Stomach smooth muscle (tissue), 2 donors: ENCODE measurements around the gene ARSG.

ENCODE experiments used
- H3K27ac ChIP-seq: one replicate; pipeline ENCODE4 v1.7.0; 2013; ENCODE audit warnings: mild to moderate bottlenecking, low read length, inconsistent platforms
- H3K27me3 ChIP-seq, 2 donors: one replicate each; pipeline ENCODE4 v1.7.0; 2013; ENCODE audit warnings: low read length in 2 of 2; ENCODE audit not compliant: insufficient read depth in 2 of 2, control insufficient read depth in 1 of 2
- H3K36me3 ChIP-seq, 2 donors: one replicate each; pipeline ENCODE4 v1.7.0; 2013; ENCODE audit warnings: low read length in 2 of 2; ENCODE audit not compliant: control insufficient read depth in 2 of 2, insufficient read depth in 2 of 2
- H3K4me1 ChIP-seq: one replicate; pipeline ENCODE4 v1.7.0; 2013; ENCODE audit warnings: low read length; ENCODE audit not compliant: control insufficient read depth, insufficient read depth
- H3K4me3 ChIP-seq, 2 donors: one replicate each; pipeline ENCODE4 v1.7.0; 2013; ENCODE audit warnings: low read length in 2 of 2
- H3K9ac ChIP-seq, 2 donors: one replicate each; pipeline ENCODE4 v1.7.0; 2013; ENCODE audit warnings: low read length in 2 of 2, mild to moderate bottlenecking in 1 of 2
- H3K9me3 ChIP-seq, 2 donors: one replicate each; pipeline ENCODE4 v1.7.0; 2013; ENCODE audit warnings: low read length in 2 of 2; ENCODE audit not compliant: control insufficient read depth in 2 of 2
- donor health status: healthy.
- donor health status: Pancreatic carcinoma.

ARSG gene

DNA sequence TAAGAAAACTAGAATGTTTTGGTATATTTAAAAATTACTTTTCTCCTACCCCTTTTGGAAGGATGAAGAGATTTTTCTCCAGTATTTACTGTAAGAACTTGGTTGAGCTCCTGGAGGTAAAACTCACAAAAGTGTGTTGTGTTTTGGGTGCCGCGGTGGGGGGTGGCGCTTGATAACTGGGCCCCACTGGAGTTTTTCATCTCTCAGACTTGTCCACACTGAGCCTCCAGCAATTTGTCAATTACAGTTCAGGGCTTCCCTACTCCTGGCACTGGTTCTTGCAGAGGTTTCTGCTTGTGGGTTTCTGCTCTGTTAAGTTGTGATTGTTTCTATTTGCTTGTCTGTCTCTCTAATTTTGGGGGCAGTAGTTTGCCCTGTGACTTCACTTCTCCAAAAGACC, 126.0 kb downstream of the ARSG start:
- Histone ChIP-seq H3K36me3 (peaks cover 0 to 3% of the 10 kb centered on the region in 2 donors), H3K4me1 (no peaks in the 10 kb centered on the region), H3K9ac (no peak overlapping the region), H3K9me3 (no peaks in the 10 kb centered on the region), H3K27ac (no peak overlapping the region), H3K27me3 (peaks cover 0 to 3% of the 10 kb centered on the region in 2 donors), H3K4me3 (no peak overlapping the region)

DNA sequence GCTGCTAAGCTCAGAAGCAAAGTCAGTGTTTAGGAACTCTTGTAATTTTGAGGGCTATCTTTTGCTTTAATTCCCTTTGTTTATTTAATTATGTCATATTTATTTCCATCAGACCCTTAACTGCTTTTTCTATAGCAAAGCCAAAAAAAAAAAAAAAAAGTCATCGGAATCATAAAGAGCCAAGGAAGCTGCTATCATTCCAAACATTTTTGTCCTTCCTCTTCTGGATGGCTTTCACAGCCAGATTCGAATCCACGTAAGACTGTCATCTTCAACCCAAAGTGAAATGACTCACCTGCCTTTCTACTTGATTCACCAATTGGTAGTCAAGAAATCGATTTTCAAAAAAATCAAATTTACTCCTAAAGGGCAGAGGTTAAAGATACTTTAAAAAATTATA, 127.6 kb downstream of the ARSG start:
- Histone ChIP-seq H3K9ac (no peak overlapping the region), H3K27me3 (peaks cover 0 to 3% of the 10 kb centered on the region in 2 donors), H3K4me1 (no peaks in the 10 kb centered on the region), H3K9me3 (no peaks in the 10 kb centered on the region), H3K27ac (no peak overlapping the region), H3K36me3 (peaks cover 6 to 9% of the 10 kb centered on the region in 2 donors), H3K4me3 (no peak overlapping the region)

DNA sequence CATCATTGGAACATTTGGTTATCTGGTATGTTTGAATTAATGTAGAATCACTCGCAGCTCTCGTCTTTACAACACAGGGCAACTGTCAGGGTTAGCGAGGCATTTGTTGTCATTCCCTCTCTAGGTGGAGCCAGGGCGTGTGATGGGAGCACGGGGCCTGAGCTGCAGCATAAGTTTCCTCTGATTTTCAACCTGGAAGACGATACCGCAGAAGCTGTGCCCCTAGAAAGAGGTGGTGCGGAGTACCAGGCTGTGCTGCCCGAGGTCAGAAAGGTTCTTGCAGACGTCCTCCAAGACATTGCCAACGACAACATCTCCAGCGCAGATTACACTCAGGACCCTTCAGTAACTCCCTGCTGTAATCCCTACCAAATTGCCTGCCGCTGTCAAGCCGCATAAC, 128.8 kb downstream of the ARSG start:
- Histone ChIP-seq H3K4me3 (no peak overlapping the region), H3K27me3 (peaks cover 0 to 3% of the 10 kb centered on the region in 2 donors), H3K9me3 (no peaks in the 10 kb centered on the region), H3K36me3 (peaks cover 8 to 9% of the 10 kb centered on the region in 2 donors), H3K9ac (no peak overlapping the region), H3K27ac (no peak overlapping the region), H3K4me1 (no peaks in the 10 kb centered on the region)

DNA sequence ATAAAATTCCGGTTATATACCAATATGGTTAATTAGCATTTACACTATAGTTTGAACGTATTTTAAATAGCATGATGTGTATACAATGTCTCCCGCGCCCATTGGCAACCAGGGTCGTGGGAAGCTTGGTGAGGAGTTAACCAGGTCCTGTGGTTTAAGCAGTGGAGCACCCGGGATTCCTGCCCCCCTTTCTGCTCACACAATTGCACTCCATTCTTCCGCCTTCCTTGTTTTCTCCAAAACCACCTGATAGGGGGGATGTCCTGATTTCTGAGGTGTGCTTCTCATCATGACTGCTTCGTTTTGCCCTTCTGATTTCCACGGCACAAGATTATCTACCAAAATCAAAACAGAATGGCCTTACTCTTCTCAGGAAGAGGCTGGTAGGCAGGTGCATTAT, 130.2 kb downstream of the ARSG start:
- no peak overlapping the region for H3K9ac ChIP-seq
- H3K4me1 ChIP-seq: no peaks in the 10 kb centered on the region
- no peaks in the 10 kb centered on the region for H3K9me3 ChIP-seq
- peaks cover 0 to 3% of the 10 kb centered on the region in 2 donors for H3K27me3 ChIP-seq
- peaks cover 9 to 18% of the 10 kb centered on the region in 2 donors for H3K36me3 ChIP-seq
- no peak overlapping the region for H3K27ac ChIP-seq
- no peak overlapping the region for H3K4me3 ChIP-seq

DNA sequence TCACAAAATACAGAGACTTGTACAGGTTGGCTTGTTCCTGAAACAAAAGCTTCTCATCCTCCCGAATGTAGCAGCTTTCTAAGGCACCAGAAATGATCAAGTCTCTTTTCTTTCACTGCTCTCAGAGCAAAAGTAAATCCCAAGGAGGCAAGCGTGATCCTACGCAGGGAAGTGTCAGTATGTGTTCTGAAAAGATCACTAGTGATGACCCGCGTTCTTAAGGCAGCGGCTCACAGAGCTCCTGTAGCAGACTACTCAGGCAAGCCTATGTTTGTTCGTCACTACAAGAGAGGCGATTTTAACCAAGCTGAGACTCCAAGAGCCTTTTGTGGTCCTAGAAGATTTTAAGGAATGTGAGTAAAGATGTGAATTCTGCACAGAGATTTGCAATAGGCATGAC, 131.5 kb downstream of the ARSG start:
- Histone ChIP-seq H3K4me1 (no peaks in the 10 kb centered on the region), H3K9me3 (no peaks in the 10 kb centered on the region), H3K27ac (no peak overlapping the region), H3K27me3 (no peaks in the 10 kb centered on the region), H3K9ac (no peak overlapping the region), H3K36me3 (peaks cover 12 to 21% of the 10 kb centered on the region in 2 donors), H3K4me3 (no peak overlapping the region)

DNA sequence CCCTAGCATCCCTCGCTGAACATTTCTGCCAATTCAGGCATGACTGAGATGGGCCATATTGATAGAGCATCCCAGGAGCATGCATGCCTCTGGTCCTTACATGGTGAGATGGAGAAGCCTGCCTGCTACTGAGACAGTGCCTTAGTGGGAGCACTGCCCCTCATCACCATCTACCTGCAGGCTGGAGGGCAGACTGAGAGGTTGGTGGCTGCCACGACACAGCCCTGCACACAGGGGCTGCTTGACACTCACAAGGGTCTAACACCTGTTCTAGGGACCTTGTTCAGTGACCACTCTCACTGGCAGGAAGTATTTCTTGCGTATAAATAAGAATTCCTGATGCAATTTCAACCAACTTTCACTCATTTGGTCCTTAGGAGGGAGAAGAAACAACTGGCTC, 132.0 kb downstream of the ARSG start:
- H3K36me3 ChIP-seq: peaks cover 12 to 22% of the 10 kb centered on the region in 2 donors
- no peak overlapping the region for H3K9ac ChIP-seq
- no peaks in the 10 kb centered on the region for H3K9me3 ChIP-seq
- no peaks in the 10 kb centered on the region for H3K27me3 ChIP-seq
- H3K4me3 ChIP-seq: no peak overlapping the region
- H3K27ac ChIP-seq: no peak overlapping the region
- no peaks in the 10 kb centered on the region for H3K4me1 ChIP-seq

DNA sequence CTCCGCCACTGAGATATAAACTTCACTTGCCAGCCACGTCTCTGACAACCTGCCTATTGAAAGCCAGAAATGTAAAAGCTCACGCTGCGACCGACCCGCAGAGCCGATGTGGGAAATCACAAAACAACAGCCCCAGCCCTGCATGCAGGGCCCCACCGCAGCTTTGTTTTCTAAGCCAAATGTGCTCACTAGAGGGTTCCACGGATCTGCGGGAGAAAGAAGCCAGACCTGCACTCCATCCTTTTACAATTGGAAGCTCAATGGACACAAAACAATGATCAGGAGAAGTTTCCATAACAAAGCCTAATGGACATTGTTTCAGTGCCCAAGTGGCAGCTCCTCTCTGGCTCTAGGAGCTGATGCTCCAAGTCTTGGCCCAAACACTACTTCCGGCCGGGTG, 132.9 kb downstream of the ARSG start:
- H3K9me3 ChIP-seq: no peaks in the 10 kb centered on the region
- no peaks in the 10 kb centered on the region for H3K4me1 ChIP-seq
- H3K36me3 ChIP-seq: peaks cover 19 to 31% of the 10 kb centered on the region in 2 donors
- no peak overlapping the region for H3K9ac ChIP-seq
- H3K27me3 ChIP-seq: no peaks in the 10 kb centered on the region
- no peak overlapping the region for H3K27ac ChIP-seq
- no peak overlapping the region for H3K4me3 ChIP-seq

DNA sequence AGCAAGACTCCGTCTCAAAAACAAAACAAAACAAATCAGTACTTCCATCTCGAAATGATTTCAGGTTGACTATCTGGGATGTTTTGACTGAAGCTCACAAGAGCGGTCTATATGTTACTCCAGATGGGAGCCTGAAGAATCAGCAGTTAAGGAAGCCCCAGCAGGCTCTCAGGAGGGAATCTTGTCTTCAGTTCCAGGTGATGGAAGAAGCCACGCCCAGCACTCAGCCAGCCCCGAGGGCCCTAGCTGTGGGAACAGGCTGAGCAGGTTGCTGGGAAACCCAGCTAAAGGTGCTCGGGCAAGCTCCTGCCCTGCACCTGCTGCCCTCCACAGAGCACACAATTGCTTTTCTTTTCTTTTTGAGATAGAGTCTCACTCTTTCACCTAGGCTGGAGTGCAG, 133.6 kb downstream of the ARSG start:
- Histone ChIP-seq H3K27me3 (no peaks in the 10 kb centered on the region), H3K4me3 (no peak overlapping the region), H3K9ac (no peak overlapping the region), H3K4me1 (no peaks in the 10 kb centered on the region), H3K9me3 (no peaks in the 10 kb centered on the region), H3K27ac (no peak overlapping the region), H3K36me3 (peaks cover 21 to 33% of the 10 kb centered on the region in 2 donors)

DNA sequence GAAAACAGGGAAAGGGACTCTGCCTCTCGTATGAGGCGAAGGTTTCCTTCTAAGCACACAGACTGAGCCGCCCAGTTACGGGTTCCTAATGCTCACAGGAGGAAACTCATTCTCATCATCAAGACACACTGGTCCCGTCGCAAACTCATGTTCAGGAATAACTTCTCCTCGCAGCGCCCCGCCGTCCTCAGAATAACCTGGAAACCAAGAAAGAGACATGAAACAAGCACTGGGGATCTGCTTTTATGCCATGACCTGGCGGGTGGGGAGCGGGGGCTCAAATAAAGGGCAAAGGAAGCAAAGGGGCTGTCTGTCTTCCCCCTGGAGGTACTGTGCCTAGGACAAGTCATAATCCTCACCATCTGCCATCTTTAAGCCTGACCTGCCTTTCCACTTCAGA, 134.7 kb downstream of the ARSG start:
- peaks cover 30 to 44% of the 10 kb centered on the region in 2 donors for H3K36me3 ChIP-seq
- H3K27ac ChIP-seq: no peak overlapping the region
- no peak overlapping the region for H3K4me3 ChIP-seq
- H3K9ac ChIP-seq: no peak overlapping the region
- no peaks in the 10 kb centered on the region for H3K9me3 ChIP-seq
- H3K4me1 ChIP-seq: no peaks in the 10 kb centered on the region
- H3K27me3 ChIP-seq: no peaks in the 10 kb centered on the region

DNA sequence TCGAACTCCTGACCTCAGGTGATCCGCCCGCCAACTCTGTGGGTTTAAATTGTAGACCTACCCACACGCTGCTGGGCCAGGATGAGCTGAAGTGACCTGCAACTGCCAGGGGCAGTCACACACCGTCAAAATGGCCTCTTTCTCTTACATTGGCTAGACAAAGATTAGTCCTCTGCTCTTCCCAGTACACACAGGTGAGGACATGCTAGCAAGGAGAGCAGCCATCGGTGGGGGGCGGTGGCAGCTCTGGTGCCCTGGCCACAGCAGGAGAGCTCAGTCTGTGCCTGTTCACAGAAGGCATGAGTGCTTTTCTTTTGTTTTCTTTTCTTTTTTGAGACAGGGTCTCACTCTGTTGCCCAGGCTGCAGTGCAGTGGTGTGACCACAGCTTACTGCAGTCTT, 136.3 kb downstream of the ARSG start:
- Histone ChIP-seq H3K9me3 (no peaks in the 10 kb centered on the region), H3K4me3 (no peak overlapping the region), H3K9ac (no peak overlapping the region), H3K27ac (no peak overlapping the region), H3K36me3 (peaks cover 35 to 59% of the 10 kb centered on the region in 2 donors), H3K4me1 (no peaks in the 10 kb centered on the region), H3K27me3 (no peaks in the 10 kb centered on the region)

DNA sequence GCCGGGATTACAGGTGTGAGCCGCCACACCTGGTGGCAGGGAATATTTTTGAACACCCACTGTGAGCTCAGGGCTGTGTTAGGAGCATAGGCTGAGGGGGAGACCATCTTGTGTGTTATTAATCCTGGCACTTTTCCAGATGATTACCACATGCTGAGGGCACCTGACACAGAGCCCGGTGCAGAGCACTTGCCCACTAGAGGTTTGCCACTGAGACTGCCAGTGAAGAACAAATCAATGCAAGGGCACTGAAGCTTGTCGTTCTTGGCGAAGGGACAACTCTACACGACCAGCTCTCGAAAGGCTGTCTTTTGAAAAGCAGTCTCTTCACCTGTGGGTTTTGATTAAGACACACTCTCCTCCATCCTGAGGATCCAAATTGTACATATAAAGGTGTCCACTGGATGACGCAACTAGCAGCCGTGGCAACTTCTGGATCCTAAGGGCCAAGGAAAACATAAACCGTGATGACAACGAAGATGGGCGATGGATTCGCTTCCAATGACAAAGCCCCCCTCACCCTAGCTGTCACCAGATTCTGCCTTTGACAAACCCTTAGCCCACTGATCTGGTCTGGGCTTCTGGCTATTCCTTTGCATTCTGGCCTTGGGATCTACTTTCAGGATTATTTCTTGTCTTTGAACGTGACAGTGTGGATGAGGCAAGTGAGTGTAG, 137.3 kb downstream of the ARSG start:
- H3K9me3 ChIP-seq: no peaks in the 10 kb centered on the region
- no peak overlapping the region for H3K9ac ChIP-seq
- no peaks in the 10 kb centered on the region for H3K4me1 ChIP-seq
- peaks cover 36 to 60% of the 10 kb centered on the region in 2 donors for H3K36me3 ChIP-seq
- H3K27ac ChIP-seq: no peak overlapping the region
- no peaks in the 10 kb centered on the region for H3K27me3 ChIP-seq
- H3K4me3 ChIP-seq: no peak overlapping the region
